HG03025 (cell line): ENCODE measurements around the gene SORCS1.

Experiments used
- ATAC-seq: cut with Tn5 transposase; IDR thresholded peaks from one replicate; pipeline ENCODE4 v1.9.1; 2021; ENCODE audit warnings: mild to moderate bottlenecking, moderate library complexity; ENCODE audit not compliant: unreplicated experiment, low FRiP score

The SORCS1 gene

DNA sequence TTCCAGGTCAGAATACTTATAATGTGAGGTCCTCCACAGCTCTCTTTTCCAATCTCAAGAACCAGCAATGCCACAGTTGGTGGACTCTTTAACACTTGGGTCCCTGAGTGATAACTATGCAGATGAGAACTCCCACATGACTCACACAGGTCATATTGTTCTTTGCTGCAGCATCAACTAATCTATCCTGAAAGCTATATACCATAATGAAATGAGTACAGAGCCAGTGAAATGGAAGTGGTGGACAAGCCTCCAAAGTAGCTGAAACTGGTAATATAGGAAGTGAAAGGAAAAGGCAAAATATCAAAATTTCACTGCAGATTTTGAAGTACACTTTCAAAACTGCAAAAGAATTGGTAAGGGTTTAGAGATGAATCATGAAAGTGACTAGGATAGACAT lies 45.6 kb downstream of the SORCS1 start:
- ATAC-seq, result no peak

DNA sequence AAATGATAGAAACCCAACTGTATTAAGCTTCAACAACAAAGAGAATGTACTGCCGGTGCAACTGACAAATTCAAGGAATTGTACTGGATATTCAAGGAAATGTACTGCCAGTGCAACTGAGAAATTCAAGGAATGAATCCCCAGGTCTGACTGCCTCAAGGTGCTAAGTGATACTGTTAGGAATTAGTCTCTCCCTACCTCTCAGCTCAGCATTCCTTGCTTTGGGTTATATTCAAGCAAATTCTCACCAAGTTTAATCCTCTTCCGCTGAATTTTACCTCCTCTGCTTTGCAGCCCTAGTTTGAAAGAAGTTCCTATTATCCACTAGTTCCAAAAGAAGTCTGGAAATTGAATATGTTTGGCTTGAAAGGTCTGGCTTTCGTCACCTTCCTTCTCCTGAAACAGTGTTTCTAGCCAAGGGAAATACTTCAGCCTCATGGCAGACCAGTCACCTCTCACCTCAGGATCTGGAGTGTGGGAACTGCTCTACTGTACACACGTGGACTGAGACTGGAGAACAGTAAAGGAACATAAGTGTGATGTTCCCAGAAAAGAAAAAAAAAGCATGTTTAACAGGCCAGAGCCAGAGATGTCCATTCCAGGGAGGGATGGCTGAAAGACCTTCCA lies 60.4 kb downstream of the SORCS1 start:
- ATAC-seq, result no peak

DNA sequence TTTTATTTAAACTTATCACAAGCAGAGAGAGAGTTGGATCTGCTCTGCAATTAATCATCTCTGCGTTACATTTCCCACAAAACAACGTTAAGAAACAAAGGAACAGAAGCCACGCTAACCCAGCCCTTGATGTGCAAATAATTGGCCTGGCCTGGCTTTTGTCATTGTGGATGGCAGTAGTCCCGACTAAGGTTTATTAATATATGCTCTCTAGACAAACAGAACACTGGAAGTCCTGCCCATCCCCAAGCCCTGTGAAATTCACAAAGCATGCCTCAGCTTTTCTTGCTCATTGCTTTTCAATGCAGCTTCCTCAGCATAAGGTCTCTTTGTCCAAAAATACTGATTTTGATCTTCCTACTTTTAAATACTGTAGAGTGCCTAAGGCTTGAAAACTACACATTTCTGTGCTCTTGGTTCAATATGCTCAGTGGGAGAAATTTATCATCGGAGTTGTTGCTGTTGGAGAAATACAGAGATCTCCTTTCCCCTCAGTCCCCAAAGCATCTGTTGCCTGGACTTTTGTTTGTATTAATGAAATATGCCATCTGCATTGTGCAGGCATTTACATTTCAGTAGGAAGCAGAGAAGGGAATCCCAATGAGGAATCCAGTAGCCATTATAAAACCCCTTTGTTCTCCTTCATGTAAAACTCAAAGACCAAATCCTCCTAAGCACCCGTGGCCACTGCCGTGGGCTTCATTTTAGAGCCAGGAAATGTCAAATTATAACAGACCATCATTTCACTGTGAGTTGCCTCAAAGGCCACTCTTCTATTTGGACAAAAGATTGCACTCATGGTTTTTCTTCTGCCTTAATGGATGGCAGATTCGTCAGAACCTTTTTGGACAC lies 61.1 kb downstream of the SORCS1 start:
- ATAC-seq, result no peak

DNA sequence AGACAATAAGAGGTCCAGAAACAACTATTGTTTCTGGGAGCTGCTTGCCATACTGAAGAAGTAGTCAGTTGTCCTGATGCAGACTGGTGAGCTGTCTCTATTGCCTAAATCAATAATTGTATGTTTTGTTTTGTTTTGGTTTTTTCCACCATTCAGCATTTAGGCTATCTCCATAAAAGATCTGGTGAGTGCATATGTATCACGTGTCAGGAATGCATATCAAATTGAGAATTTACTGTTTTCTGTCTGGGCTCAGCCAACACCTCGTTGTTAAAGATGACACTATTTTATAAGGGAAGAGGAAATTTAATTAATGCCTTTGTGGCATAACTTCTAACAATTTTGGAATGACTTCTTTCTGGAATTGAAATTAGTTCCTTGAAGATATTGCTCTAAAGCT lies 66.2 kb downstream of the SORCS1 start:
- ATAC-seq, result no peak

DNA sequence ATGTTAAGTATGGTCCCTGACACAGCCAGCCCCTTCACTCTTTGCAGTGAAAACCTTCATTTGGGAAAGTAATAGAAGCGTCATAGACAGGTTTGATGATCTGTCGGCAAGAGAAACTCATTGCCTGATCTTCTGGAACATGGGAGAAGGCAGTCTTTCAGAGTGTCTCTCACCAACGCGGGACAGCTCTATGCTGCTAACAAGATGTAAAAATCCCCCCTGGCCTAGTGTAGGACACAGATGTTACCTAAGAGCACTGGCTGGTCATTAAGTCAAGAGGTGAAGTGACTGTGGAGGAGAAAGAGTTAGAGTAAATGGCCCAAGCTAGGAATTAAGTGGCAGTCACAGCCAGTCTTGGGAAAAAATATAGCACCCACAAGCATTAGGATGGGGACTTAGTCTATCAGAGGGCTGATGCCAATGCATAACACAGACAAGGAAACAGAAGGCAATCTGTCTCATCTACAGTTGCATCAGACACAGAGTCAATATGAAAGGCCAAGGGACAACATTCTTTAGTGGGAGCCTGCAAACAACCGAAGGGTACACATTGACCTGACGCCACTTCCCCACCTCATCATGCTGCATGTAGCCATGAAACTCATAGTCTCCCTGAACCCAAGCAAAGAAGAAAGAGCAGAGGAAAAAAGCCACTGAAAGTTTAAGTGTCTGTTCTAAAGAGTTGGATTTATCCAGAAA lies 69.5 kb downstream of the SORCS1 start:
- ATAC-seq, result no peak

DNA sequence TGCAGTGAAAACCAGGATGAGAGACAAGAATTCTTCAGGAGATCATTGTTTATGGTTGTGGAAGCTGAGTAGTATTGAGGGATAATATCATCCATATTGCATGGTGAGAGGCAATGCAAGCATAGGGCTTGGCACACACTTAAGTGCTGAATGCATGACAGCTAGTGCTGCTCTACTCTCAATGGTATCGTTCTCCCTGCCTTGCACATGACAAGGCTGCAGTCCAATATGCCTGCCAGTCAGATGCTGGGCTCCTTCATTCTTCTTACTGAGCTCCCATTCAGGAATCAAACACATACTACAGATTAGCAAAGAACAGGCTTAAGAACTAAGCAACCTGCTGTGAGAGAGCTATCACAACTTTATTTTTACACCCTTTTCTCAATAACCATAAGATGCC lies 72.2 kb downstream of the SORCS1 start:
- ATAC-seq, result no peak

DNA sequence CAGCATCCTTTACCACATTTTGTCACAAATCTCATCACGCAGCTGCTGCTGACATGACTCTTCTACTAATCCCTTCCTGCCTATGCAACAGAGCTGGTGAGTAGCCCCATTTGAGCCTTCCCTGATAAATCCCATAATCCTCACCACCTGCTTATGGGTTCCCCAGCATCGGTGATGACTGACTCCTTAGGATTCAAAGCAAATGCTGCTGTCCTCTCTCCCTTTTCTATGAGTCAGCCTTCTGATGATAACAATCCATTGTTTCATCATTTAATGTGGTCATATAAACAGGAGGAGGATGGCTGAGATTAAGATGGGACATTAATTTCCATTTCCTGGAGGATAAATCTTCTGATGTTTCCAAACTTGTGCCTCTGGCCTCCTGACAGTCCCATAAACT lies 73.4 kb downstream of the SORCS1 start:
- no peak for ATAC-seq

DNA sequence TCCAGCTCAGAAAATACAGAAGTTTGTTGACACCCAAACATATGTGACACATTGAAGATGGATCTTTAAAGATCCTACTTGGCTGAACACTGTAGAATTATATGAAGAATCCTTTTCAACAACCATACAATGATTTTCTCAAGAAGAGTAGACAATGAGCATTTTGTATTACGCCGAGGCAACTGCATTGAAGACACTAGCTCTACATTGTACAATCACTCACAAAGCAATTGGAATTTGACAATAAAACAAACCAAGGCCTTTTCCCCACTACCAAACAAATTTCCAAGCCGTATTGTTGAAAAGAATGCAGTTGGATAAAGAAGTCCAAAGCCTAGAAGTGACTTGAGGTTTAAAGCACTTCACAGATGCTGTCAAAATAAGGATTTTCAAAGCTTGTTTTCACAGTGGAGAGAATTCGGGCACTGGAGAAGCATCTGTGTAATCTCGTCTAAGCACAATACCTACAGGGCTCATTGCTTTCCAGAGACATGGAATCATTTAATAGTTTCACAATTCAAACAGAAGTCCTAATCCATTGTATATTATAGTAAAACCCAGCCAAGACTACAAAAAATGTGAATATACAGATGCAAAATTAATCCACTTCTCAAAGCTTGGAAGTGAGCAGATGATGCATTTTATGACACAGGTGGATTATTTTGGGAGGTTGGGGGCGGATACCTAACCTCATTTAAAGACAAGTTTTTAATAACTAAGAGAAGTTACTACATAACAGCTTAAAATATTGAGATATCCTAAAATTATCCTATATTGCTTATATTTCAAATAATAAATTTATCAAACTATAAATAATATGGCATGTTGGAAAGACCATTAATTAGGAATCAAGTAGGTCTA lies 78.6 kb downstream of the SORCS1 start:
- ATAC-seq, result no peak

DNA sequence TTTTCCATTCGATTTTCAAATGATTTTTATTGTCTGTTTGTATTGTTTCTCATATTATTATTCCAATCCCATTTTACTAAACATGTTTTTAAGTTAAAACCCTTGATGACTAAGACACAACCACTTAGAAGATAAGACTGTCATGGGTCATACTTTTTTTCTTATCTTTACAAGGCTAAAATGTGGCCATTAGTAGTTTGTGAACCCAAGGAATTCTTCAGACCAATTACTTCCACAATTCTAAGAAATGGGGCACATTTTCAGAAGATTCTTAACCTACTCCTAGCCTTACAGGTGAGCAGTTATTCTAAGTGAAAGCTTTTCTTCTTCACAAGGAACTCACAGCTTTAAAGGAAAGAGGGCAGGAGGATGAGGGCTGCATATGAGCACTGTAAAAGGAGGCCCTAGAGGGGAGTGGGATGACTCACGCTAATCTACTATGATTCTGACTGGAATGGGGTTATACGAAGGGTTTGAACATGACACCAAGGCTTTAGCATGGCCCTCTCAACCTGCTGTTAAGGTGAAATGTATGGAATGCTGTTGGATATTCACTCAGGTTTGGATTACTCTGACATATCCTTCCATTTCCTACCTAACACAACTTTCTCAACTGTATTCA lies 81.0 kb downstream of the SORCS1 start:
- no peak for ATAC-seq

DNA sequence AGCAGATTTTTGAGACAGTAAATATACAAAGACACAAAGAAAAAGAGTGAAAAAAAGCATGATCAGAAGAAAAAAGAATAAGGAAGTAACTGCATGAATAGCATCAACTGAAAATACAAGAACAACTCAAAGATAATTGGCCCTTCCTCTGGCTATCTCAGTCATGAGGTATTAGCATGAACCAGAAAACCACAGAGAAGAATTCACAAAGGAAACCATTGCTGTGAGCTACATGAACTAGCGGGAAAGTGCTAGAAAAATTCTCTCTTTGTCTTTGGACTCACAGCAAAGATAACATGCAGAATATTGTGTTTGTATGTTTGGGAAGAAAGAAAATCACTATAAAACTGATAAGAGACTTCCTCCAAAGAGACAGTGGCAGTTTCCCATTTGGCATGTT lies 82.9 kb downstream of the SORCS1 start:
- no peak for ATAC-seq

DNA sequence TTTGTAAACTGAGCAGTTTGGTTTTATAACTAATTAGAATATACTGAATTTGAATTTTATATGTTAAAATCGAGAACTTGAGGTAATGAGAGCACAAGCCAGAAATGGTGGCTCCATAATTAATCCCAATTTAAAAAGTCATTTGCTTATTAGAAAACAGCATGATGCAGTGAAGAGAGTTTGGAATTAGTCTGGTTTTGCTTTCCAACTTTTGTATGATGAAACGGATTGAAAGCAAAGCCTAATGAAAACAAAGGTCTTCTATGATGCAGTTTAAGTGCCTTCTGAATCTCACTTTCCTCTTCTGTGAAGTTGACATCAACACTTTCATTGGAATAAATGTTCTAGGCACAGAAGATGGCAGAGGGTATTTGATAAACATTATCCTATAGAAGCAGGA lies 89.4 kb downstream of the SORCS1 start:
- no peak for ATAC-seq

DNA sequence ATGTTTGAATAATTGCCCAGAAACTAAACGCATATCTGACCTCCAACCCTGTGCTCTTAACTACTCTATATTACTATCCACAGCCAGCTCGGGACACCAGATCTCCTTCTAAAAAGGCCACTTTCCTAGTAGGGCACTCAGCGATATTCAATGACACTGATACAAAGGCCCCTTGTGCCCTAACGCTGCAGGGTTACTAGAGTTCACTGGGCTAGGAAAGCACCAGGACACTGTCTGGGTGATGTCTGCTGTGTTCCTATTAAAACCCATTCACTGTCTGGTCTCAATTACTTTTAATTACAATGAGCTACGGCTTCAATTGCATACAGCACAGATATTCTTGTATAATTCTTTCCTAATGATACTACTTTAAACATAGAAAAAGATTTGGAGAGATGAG lies 91.7 kb downstream of the SORCS1 start:
- no peak for ATAC-seq

DNA sequence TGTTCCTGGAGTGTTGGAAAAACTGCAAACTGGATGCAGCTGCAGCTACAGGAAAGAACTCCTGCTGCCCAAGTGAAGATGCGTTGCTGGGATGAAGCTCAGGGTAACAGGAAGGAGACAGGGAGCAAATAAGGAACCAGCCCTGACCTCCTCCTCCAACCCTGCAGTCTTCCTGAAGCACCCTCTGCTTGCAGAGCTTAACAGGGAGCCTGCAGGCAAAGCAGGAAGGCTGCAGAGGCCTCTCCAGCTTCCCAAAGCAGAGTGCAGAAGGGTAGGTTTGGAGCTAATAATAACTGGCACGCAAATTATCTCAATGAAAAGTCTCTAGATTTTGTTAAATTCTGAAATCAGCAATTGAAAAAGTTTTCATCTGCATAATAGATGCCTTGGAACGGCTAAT lies 92.5 kb downstream of the SORCS1 start:
- ATAC-seq, result no peak

DNA sequence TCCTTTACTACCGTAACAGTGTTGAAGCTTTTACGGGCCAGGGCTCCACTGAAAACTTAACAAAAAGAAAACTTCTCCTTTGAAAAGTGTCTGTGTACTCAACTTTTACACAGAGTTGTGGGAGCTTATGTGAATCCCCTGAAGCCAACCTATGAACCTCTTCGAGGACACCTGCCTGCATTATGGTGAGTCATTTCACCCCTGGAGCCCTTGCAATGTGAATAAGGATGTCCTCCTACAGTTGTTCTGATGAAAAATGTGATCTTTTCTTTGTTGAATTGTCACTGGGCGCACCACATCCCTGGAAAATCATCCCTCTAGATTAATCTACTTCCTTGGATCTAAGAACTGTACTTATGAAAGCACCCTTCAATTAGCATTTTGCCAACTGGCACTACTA lies 93.2 kb downstream of the SORCS1 start:
- no peak for ATAC-seq

DNA sequence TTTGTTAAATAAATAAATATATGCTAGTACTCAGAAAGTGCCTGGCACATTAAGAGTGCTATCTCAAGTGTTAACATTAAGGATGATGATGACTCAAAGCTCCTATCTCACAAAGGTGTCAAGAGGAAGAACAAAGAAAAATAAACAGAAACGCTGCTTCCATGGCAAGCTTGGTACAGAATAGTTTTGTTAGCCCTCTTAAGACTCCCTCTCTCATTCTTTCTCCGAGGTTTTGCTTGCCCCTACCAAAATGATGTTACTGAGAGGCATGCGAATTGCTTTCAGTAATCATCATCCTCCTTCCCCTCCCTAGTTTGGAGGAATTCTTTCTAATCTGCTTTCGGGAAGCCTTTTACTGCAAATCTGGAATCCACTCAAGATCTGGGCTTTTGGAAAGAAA lies 96.7 kb downstream of the SORCS1 start:
- no peak for ATAC-seq

DNA sequence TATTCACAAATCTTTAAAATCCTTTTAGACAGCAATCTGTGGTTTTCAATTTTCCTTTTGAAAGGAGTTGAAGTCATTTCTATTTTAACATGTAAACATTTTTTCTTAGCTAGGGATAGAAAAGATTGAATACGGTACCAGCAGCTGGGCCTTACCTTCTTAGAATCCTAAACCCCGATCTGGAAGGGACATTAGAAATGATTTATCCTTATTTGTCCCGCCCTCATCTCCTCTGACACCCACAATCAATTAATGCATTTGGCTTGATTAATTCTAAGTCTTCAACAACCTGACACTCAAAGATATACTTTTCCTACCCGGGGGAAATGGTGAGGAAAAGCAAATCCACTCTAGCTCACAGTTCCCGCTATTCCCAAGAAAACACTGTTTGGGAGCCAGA lies 100.4 kb downstream of the SORCS1 start:
- no peak for ATAC-seq

DNA sequence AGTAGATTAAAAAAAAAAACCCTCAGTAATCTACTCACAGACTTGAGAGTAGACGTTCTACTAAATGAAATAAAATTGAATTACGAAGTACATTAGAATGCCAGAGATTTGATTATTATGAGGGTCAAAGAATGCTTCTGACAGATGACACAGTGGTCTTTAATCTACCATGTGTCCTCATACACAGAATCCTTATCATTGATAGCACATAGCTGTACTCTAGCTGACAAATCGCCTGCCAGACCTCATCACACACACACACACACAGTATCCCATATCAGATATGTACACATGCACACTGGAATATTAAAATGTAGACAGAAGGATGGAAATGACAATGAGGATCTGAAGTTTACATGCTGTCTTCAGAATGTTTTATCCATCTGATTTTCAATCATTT lies 104.6 kb downstream of the SORCS1 start:
- ATAC-seq, result no peak

DNA sequence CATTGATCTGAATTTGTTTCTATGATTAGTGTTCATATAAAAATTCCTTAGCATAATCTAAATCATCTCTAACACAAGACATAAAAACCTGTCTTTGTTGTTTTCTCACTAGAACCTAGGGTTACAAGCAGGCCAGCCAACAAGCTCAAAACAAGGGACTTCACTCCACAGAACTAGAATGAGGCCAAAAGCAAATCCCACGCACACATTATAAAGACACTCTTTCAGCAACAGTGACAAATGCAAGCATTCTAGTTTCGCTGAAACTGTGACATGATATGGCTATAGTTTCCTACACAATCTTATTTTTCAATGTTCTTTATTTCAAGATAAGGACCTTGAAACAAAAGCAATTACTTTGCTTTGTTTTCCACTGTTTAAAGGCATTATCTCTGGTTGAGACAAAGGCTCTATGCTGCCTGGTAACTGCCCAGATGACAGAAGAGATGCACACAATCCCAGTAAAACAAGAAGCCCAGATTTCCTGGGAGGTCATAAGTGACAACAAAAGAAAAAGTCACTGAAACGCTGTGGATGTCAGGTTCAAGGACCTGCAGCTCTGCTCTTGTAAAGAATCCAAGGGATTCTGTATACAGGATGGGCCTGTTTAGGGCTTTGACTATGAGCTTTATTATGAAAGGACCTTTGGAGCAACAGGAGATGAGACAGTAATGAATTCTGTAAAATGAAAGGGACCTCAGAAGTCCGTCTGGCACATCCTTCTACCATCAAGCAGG lies 105.3 kb downstream of the SORCS1 start:
- ATAC-seq, result no peak

DNA sequence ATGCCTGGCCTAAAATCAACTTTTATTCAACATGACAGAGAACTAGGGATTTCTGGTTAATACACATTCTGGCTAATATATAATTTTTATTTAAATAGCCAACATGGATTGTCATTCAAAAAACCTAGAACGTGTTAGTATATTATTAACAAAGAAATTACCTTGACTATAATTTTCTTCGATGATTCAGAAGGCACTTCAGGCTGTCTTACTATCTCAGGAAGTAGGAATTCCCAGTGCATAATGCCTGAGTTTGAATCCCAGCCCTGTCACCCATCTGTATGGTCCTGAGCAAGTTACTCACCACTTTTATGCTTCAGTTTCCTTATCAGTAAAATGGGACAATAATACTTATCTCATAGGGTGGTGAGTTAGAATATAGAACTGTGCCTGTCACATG lies 106.2 kb downstream of the SORCS1 start:
- no peak for ATAC-seq

DNA sequence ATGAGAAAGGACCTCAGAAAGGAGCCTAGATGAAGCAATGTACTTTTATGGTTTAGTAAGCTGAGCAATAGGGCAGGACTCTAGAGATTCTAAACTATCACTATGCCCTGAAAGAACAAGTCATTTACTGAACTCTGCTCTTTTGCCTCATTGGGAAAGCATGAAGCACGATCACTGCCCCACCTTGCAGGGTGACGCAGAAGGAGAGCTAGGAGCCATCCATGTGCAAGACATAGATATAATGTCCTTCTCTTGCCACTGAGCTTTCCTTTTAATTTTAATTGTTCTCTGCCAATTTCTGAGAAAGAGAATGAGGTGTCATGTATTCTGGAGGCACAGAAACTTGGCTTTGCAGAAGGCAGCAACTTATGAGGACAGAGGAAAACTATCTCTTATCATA lies 108.3 kb downstream of the SORCS1 start:
- ATAC-seq, result no peak
